Measurements from ENCODE around the gene TARS3.
A peak's percentile ranks its signal among the peaks of the same experiment; 100 is the strongest.
"Not testable (repeated sequence)": the region's sequence is repeated elsewhere in the genome, so short reads cannot be mapped to it uniquely, and the experiment has no call there.

TARS3 gene

DNA sequence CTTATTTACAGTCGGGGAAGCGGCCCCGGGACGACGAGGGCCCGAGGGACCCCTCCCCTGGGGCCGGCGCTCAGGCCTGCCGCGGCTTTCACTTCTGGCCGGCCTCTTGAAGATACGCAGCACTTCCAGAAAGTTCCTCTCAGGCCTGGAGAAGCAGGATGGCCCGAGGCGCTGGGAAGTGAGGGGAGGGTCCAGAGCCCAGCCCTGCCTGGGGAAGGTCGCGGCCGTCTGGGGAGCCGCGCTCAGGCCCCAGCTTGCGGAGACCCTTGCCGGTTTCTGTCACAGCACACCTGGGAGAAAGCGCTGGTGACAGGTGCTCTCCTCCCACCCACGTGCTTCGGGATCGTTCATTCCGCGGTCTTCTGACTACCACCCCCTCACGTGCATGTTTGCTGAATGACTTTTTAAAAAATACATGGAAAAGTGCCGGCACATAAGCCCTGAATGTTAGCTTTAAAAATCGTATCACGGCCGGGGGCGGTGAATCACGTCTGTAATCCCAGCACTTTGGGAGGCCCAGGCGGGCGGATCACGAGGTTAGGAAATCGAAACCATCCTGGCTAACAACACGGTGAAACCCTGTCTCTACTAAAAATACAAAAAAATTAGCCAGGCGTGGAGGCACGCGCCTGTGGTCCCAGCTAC lies 71.4 kb downstream of the TARS3 start:
- no peak for DNase-seq

GRCh38 chr15:101652098-101652785 lies 72.0 kb downstream of the TARS3 start, which contains the start of gene TM2D3:
Gene TM2D3, minus strand, starts transcription at chr15:101652381. Its CDS starts 20 bp downstream, at chr15:101652361.
- DNase-seq: peak; percentile 85

DNA sequence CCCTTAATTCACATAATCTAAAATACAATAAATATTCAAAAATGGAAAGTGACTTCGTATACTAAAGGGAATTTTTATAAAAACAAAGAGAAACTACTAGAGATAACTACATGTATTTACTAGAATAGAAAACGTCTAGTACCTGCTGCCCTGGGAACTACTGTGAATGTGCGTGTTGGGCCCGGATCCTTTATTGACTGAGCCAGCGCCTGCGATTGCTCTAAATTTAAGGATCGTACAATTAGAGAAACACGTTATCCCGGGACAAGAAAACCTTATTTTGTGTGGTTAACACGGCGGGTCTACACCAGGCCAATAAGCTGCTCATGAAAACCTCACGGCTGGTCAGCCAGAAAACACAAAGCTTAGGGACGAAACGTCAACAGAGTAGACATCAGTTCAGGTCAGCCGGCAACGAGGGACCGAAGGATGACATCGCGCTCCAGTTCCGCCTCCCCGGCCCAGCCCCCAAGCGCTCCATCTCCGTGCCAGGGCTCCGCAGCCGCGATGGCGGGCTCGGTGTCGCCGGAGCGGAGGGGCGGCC lies 72.6 kb downstream of the TARS3 start:
- DNase-seq: no peak

DNA sequence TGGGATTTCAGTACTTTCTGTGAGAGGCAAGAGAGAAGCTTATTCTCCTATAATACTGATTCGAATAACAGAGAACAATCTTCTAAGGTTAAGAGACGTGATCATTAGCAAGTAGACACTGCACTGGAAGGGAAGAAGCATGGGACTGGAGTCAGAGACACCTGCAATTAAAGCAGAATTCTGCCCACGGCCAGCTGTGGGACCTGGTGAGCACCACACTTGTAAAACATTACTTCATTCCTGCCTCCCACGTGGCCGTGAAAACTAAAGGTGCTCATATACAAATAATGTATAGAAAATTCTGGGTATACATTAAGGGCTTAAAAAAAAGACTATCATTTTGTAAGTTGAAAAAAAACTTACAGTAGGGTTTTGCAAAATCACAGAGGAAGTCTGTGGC lies 74.1 kb downstream of the TARS3 start:
- no peak for DNase-seq

DNA sequence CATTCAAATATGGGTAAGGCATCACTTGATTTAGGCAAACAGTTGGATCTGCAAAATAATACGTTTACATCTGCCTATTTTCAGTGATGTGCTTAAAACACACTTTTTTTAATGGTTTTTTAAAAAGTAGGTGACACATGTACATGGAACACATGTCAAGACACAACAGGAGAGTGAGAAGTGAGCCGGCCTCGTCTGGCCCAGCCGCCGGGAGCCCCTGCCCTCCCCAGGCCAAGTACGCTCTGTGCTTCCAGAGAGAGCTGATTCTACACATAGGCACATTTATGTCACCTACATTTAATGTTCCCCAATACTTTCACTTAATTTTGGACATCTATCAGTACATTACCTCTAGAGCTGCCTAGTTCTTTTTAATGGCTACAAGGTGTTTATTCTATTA lies 75.9 kb downstream of the TARS3 start:
- no peak for DNase-seq

- DNase-seq: no peak
Measured at GRCh38 chr15:101647251-101647650, 77.0 kb downstream of the TARS3 start.

DNA sequence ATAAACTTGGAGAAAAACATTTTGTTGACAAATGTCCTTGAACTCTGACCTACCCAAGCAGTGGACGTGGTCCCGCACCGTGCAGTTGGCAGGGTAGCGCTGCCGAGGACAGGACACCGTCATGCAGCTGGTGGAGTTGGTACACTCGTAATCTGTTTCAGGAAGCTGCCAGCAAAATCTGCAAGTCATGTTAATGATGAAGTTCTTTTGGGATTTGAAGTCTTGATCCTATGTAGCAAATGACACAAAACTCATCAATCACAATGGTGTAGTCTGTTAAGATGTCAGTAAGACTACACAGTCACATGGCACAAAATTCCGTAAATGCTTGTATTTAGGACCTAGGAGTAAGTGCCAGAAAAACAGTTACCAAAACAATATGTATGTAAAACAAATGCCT lies 77.6 kb downstream of the TARS3 start:
- DNase-seq: no peak

GRCh38 chr15:101642361-101642760 lies 81.9 kb downstream of the TARS3 start:
- DNase-seq: no peak

DNA sequence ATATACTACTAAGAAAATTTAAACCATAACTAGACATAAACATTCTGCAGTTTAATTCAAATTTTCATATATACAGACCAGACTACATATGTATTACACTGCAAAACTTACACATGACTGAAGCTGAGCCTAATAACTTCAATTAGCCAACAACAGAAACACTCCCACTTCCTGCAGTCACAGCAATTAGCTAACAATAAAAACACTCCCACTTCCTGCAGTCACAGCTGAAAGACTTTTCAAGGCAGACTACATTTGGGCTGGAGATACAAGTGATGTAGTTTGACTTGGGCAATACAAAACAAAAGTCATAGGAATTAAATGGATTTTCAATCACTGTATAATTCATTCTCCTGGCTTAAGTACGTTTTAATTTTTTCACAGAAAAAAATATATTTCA lies 82.4 kb downstream of the TARS3 start:
- DNase-seq: no peak

DNA sequence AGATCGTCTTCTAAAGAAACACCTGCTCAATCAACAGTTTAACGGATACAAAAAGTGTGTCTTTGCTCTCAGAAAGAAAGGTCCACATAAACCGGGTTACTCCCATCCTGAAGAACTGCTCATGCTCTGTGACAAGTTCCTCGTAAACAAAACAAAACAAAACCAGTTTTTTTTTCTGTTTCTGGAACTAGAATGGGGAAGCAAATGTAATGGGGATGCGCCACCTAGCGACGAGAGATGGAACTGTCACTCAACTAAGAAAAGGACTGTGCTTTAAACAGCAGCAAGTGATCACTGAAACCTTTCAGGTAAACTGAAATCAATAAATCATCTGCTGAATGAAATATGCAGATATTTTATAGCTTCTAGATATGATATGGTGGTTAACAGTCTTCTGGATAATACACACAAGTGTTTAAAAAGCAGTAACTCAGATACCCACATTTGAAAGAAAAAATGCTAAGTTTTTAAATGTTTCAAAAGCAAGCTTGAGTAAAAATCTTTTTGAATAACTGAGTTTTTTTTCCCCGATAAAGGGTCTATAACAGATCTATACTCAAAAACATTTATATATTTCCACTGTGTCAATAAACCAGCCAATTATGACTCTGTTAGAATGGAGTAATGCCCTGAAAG lies 83.0 kb downstream of the TARS3 start:
- DNase-seq: peak; percentile 41

- DNase-seq: no peak
Measured at GRCh38 chr15:101639667-101640066, 84.6 kb downstream of the TARS3 start.

DNA sequence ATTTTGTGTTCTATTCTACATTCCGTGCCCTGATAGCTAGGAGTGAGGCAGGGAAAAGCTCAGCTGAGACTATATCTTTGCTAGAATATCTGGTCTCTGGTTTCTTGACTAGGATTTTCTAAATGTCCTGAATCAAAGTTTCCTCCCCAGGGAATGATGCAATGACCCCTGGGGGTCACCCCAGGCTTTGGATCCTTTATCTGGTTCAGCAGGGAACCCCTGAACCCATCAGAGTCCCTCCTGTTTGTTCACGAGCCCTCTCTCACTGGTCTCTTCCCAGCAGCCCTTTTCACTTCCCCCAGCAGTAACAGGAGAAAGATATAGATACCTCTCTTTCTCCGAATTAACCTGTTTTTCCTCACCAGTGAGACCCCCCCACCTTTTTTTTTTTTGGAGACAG lies 86.4 kb downstream of the TARS3 start:
- no peak for DNase-seq

- no peak for DNase-seq
Measured at GRCh38 chr15:101637516-101637915, 86.8 kb downstream of the TARS3 start.

DNA sequence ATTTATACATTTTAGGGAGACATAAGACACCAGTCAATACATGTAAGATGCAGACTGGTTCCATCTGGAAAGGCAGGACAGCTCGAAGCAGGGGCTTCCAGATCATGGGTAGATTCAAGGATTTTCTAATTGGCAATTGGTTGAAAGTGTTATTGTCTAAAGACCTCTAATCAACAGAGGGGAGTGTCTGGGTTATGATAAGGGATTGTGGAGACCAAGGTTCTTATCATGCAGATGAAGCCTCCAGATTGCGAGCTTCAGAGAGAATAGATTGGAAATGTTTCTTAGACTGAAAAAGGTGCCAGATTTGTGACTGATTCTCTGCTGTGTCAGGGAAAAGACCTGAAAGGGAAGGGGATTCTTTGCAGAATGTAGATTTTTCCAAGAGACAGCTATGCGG lies 87.2 kb downstream of the TARS3 start:
- no peak for DNase-seq

DNA sequence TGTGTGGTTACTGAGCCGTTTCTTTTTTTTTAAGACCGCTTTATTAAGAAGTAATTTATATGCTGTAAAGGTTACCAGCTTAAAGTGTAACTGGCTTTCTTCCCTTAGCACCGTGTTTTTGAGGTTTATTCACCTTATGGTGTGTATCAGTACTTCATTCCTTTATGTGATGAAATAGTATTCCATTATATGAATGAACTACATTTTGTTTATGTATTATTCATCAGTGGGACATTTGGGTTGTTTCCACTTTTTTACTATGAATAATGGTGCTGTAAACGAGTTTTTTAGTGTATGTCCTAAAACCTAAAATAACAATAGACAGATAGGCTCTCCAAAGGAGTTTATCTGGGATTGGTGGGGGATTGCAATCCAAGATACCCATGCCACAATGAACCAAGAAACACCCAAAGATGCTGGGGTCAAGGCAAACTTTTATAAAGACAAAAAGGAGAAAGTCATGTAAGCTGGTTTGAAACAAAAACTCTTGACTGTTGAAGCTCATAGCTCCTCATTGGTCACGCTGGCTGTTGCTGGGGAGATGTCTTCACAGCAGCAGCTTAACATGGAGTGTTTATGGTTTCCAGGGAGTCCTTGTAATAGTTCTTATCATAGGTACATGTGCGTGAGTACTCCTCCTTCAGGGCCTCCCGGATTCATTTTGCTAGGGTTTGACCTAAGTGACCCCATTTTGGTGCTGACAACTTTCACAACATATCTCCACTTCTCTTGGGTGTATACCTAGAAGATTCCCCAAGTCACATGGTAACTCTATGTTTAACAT lies 88.1 kb downstream of the TARS3 start:
- no peak for DNase-seq

GRCh38 chr15:101633356-101633755 lies 90.9 kb downstream of the TARS3 start:
- DNase-seq: no peak

GRCh38 chr15:101626729-101627128 lies 97.5 kb downstream of the TARS3 start:
- not testable (repeated sequence) for DNase-seq

DNA sequence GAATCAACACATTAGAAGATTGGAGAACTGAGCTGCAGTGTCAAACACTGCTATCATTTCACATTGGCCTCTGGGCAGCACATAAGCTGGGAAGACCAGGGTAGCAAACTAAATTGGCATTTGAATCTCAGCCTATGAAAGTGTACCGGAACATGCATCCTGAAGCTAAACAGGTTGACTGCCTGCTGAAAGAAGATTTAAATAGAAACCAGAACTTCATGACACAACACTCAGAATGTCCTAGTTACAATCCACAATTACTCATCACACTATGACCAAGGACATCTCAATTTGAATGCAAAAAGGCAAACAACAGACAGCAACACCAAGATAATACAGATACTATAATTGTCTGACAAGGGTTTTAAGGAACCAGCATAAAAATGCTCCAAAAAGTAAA lies 98.3 kb downstream of the TARS3 start:
- no peak for DNase-seq

GRCh38 chr15:101625184-101625583 lies 99.1 kb downstream of the TARS3 start:
- DNase-seq: no peak

DNA sequence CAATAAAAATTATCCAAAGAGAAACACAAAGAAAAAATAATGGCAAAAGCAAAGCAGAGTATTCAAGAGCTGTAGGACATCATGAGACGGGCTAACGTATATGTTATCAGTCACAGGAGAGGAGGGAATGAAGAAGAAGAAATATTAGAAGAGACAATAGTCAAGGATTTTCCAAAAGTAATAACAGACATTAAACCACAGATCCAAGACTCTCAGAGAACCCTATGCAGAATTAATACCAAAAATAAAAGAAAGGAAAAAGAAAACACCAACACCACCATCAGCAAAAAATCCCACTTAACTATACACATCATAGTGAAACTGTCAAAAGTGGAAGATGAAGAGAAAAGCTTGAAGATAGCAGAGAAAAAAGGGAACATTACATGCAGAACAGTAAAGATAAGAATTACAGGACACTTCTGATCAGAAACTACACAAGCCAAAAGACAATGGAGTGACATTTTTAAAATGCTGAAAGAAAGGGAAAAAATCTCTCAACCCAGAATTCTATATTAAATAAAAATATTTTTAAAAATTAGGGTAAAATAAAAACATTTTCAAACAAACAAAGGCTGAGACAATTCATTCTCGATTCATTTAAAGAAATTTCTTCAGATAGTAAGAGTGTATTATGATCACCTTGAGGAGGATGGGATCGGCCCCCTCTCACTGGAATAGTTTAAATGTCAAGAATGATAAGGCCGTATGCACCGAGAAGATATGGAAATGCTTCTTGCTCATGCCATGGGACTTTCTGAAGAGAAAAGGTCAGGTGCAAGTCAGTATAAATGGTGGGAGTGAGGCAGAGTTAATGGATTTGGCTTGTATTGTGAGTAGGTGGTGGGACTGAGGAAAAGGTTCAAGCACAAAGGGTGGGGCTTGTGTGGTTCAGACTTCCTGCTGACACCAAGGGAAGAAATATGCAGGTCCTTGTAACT lies 100.6 kb downstream of the TARS3 start:
- DNase-seq: no peak

DNA sequence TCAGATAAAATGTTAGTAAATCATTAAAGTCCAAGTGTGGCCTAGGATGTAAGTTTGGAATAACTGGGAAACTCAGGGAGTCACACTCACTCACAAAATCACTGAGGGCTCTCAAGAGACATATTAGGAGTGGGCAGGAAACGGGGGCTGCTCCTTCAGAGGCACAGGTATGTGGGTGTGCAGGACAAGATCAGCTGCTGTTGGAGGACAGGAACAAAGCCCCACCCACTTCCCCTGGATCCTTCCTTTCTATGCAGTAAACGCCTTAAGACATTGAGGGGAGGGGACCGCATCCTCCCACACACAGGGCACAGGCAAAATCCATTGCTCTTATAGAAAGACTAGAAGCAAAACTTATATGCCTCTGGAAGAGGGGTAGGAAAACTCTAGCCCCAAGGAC lies 102.3 kb downstream of the TARS3 start:
- DNase-seq: no peak

DNA sequence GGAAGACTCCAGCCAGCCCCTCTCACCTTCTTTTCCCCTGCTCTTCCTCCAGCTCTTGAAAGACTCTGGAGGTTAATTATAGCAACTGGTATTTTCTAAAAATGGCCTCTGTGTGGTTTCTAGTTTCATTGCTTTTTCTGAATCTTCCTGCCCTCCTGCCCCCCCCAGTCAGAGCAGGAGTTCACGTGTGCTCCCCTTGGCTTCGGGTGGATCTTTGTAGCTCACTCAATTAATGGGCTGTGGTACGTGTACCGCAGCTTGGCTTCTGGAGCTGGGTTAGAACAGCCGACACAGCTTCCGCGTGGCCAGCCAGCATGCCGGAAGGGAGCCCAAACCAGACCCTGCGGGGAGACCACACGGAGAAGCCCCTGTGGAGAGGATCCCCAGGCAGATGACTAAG lies 103.6 kb downstream of the TARS3 start:
- no peak for DNase-seq
